H9 (cell line): ENCODE results near the gene KIF16B. TPM values are rescaled to one million over a fixed set of nuclear protein-coding genes. Genes with fewer than 3 reads are reported as not detected.

ENCODE experiments used
- DNase-seq: peaks from one replicate; pipeline ENCODE4 v3.0.0-alpha.2; 2017
- H2AFZ ChIP-seq: one replicate; pipeline ENCODE4 v1.6.1; 2013; ENCODE audit warnings: mild to moderate bottlenecking, low read length, control low read depth, moderate library complexity
- H2AK5ac ChIP-seq: 2 replicates; pipeline ENCODE4 v1.6.1; 2013; ENCODE audit warnings: low read length, control low read depth, mixed read lengths; ENCODE audit not compliant: insufficient read length
- H2BK120ac ChIP-seq: one replicate; pipeline ENCODE4 v1.6.1; 2013; ENCODE audit warnings: low read depth, mild to moderate bottlenecking, low read length, control low read depth, inconsistent platforms; ENCODE audit not compliant: poor library complexity, severe bottlenecking
- H2BK12ac ChIP-seq: 2 replicates; pipeline ENCODE4 v1.6.1; 2013; ENCODE audit warnings: low read length, control low read depth, mixed read lengths, low read depth; ENCODE audit not compliant: insufficient read length
- H2BK15ac ChIP-seq: 2 replicates; pipeline ENCODE4 v1.6.1; 2013; ENCODE audit warnings: low read depth, low read length, control low read depth
- H2BK20ac ChIP-seq: one replicate; pipeline ENCODE4 v1.6.1; 2013; ENCODE audit warnings: low read depth, mild to moderate bottlenecking, low read length, control low read depth, inconsistent platforms; ENCODE audit not compliant: poor library complexity, severe bottlenecking
- H2BK5ac ChIP-seq: 2 replicates; pipeline ENCODE4 v1.6.1; 2013; ENCODE audit warnings: low read length, control low read depth, mixed read lengths; ENCODE audit not compliant: insufficient read length
- H3K14ac ChIP-seq: 2 replicates; pipeline ENCODE4 v1.6.1; 2013; ENCODE audit warnings: low read length, control low read depth; ENCODE audit not compliant: insufficient read depth
- H3K18ac ChIP-seq: 2 replicates; pipeline ENCODE4 v1.6.1; 2013; ENCODE audit warnings: low read depth, mild to moderate bottlenecking, mixed read lengths, low read length, control low read depth; ENCODE audit not compliant: insufficient read length
- H3K23ac ChIP-seq: 2 replicates; pipeline ENCODE4 v1.6.1; 2013; ENCODE audit warnings: low read length, control low read depth, mixed read lengths, low read depth; ENCODE audit not compliant: insufficient read length
- H3K23me2 ChIP-seq: 2 replicates; pipeline ENCODE4 v1.6.1; 2013; ENCODE audit warnings: low read depth, mild to moderate bottlenecking, mixed read lengths, low read length, control low read depth; ENCODE audit not compliant: insufficient read length, poor library complexity, severe bottlenecking
- H3K27ac ChIP-seq: 2 replicates; pipeline ENCODE4 v1.5.1; 2013; ENCODE audit warnings: low read length, control low read depth, mixed read lengths, low read depth; ENCODE audit not compliant: insufficient read length
- H3K27me3 ChIP-seq: 2 replicates; pipeline ENCODE4 v1.6.1; 2013; ENCODE audit warnings: low read length, control low read depth, inconsistent platforms; ENCODE audit not compliant: insufficient read depth
- H3K4ac ChIP-seq: 2 replicates; pipeline ENCODE4 v1.6.1; 2013; ENCODE audit warnings: low read depth, mild to moderate bottlenecking, control low read depth, inconsistent platforms, low read length, moderate library complexity
- H3K4me1 ChIP-seq: 2 replicates; pipeline ENCODE4 v1.6.1; 2013; ENCODE audit warnings: low read length, control low read depth, inconsistent platforms; ENCODE audit not compliant: insufficient read depth
- H3K4me2 ChIP-seq: 2 replicates; pipeline ENCODE4 v1.6.1; 2013; ENCODE audit warnings: low read length, control low read depth, mixed read lengths; ENCODE audit not compliant: insufficient read length, insufficient read depth
- H3K56ac ChIP-seq: 2 replicates; pipeline ENCODE4 v1.6.1; 2013; ENCODE audit warnings: low read depth, mild to moderate bottlenecking, mixed read lengths, low read length, control low read depth; ENCODE audit not compliant: insufficient read length
- H3K79me1 ChIP-seq: 2 replicates; pipeline ENCODE4 v1.6.1; 2013; ENCODE audit warnings: low read depth, mild to moderate bottlenecking, moderate library complexity, low read length, control low read depth, inconsistent platforms; ENCODE audit not compliant: insufficient read depth, poor library complexity, severe bottlenecking
- H3K79me2 ChIP-seq: 2 replicates; pipeline ENCODE4 v1.6.1; 2013; ENCODE audit warnings: low read length, control low read depth, inconsistent platforms; ENCODE audit not compliant: insufficient read depth
- H3K9ac ChIP-seq: 2 replicates; pipeline ENCODE4 v1.6.1; 2013; ENCODE audit warnings: low read length, control low read depth, mixed read lengths; ENCODE audit not compliant: insufficient read length; ENCODE audit errors: extremely low read depth
- H3K9me3 ChIP-seq: one replicate; pipeline ENCODE4 v1.6.1; 2013; ENCODE audit warnings: low read depth, low read length, inconsistent platforms; ENCODE audit not compliant: control insufficient read depth
- H3T11ph ChIP-seq: one replicate; pipeline ENCODE4 v1.6.1; 2013; ENCODE audit warnings: mild to moderate bottlenecking, low read length, control low read depth, inconsistent platforms
- H4K20me1 ChIP-seq: one replicate; pipeline ENCODE4 v1.6.1; 2013; ENCODE audit not compliant: control insufficient read depth, insufficient read length, insufficient read depth
- H4K5ac ChIP-seq: 2 replicates; pipeline ENCODE4 v1.6.1; 2013; ENCODE audit warnings: low read depth, mild to moderate bottlenecking, mixed read lengths, low read length, control low read depth; ENCODE audit not compliant: insufficient read length
- H4K8ac ChIP-seq: replicated peaks from 2 replicates; pipeline ENCODE4 v1.6.1; 2013; ENCODE audit warnings: low read length, control low read depth, mixed read lengths, low read depth; ENCODE audit not compliant: insufficient read length
- H4K91ac ChIP-seq: 2 replicates; pipeline ENCODE4 v1.6.1; 2013; ENCODE audit warnings: low read depth, mild to moderate bottlenecking, moderate library complexity, mixed read lengths, low read length, control low read depth; ENCODE audit not compliant: insufficient read length
- H3K27ac Mint-ChIP-seq, 3 experiments: 2 replicates in 2 of 3; 3 replicates in 1 of 3; pipeline ENCODE4 v1.8.0; 2020 to 2021; ENCODE audit warnings: mixed read lengths in 3 of 3, mild to moderate bottlenecking in 1 of 3, moderate library complexity in 1 of 3
- H3K27me3 Mint-ChIP-seq: 2 replicates; pipeline ENCODE4 v1.8.0; 2021; ENCODE audit warnings: low read depth, mild to moderate bottlenecking, moderate library complexity, mixed read lengths
- H3K36me3 Mint-ChIP-seq, 3 experiments: 2 replicates in 2 of 3; 3 replicates in 1 of 3; pipeline ENCODE4 v1.8.0; 2020 to 2021; ENCODE audit warnings: low read depth in 3 of 3, mixed read lengths in 3 of 3; ENCODE audit not compliant: insufficient read depth in 1 of 3
- H3K4me1 Mint-ChIP-seq, 2 experiments: 2 replicates each; pipeline ENCODE4 v1.8.0; 2020; ENCODE audit warnings: mixed read lengths in 2 of 2
- H3K4me3 Mint-ChIP-seq, 2 experiments: 2 replicates in 1 of 2; 3 replicates in 1 of 2; pipeline ENCODE4 v1.8.0; 2020 to 2021; ENCODE audit warnings: mild to moderate bottlenecking in 2 of 2, mixed read lengths in 2 of 2, moderate library complexity in 1 of 2
- H3K9me3 Mint-ChIP-seq, 2 experiments: 2 replicates in 1 of 2; 3 replicates in 1 of 2; pipeline ENCODE4 v1.8.0; 2020; ENCODE audit warnings: mild to moderate bottlenecking in 2 of 2, mixed read lengths in 2 of 2, moderate library complexity in 1 of 2
- CTCF ChIP-seq: fragments of 200-600 bp; sonication (generic); conservative IDR thresholded peaks from 3 replicates; pipeline ENCODE4 v1.8.0; 2021; ENCODE audit warnings: antibody characterized with exemption, mild to moderate bottlenecking
- WGBS: extraction: QIAGEN DNeasy Blood & Tissue Kit; methylation state at CpG from one replicate; pipeline ENCODE4 v1.1.7; 2013; ENCODE audit warnings: missing lambda C conversion rate, low lambda C conversion rate, mixed read lengths; ENCODE audit not compliant: insufficient read length; ENCODE audit errors: extremely low coverage; 5-methylcytosine and 5-hydroxymethylcytosine counted together
- total RNA-seq: library from RNA; stranded (reverse); gene quantifications from 2 replicates; pipeline ENCODE4 v1.2.1, GENCODE V29; 2021

KIF16B gene
- total RNA-seq, 1 experiment from 2014 or later, result 7.4 TPM

DNA sequence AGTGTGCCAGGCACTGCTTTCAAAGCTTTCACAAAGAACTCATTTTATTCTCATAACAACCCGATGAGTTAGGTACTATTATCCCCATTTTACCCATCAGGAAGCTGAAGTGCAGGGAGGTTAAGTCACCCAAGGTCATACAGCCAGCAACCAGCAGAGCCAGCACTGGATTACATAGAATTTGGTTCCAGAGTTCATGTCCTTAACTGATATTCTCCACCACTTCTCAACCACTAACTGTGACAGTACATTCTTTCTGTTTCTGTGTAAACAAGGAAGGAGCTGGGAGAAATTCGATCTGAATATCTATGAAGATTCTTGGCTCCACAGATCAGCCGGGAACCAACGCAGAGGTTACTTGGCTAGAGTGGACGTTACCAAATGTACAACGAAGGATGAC lies 98.0 kb downstream of the KIF16B start:
- TF ChIP-seq CTCF, result no peak

More for the DNA sequence above, 98.0 kb downstream of the KIF16B start:
- Histone ChIP-seq H4K5ac (no peak overlapping the region), H3T11ph (no peak overlapping the region), H2BK12ac (no peak overlapping the region), H4K91ac (no peak overlapping the region), H3K23me2 (no peaks in the 10 kb centered on the region), H3K9me3 (no peaks in the 10 kb centered on the region), H3K4me1 (no peaks in the 10 kb centered on the region), H2AFZ (no peak overlapping the region), H3K4me2 (no peak overlapping the region), H2BK120ac (no peak overlapping the region), H2AK5ac (no peak overlapping the region), H3K27me3 (no peaks in the 10 kb centered on the region), H4K8ac (no peak overlapping the region), H3K4ac (no peak overlapping the region), H2BK5ac (no peak overlapping the region), H3K23ac (no peak overlapping the region), H3K56ac (no peak overlapping the region), H3K79me2 (no peaks in the 10 kb centered on the region), H2BK15ac (no peak overlapping the region), H3K27ac (no peak overlapping the region), H3K9ac (no peak overlapping the region), H2BK20ac (no peak overlapping the region), H4K20me1 (no peaks in the 10 kb centered on the region), H3K79me1 (no peaks in the 10 kb centered on the region), H3K18ac (no peak overlapping the region), H3K14ac (no peak overlapping the region)
- no peak for DNase-seq
- Mint-ChIP-seq H3K27ac (no peak overlapping the region), H3K9me3 (no peaks in the 10 kb centered on the region; a peak in 1 of 5 replicates), H3K4me1 (peaks cover 5 to 8% of the 10 kb centered on the region in 2 experiments), H3K4me3 (no peak overlapping the region), H3K36me3 (peaks cover under 1 to 10% (median 10%) of the 10 kb centered on the region in 3 experiments; a peak in 6 of 7 replicates), H3K27me3 (no peaks in the 10 kb centered on the region)
- WGBS, result no CpG with 5 or more reads among the region's 6 CpGs
